Stimulated activated CD4-positive, alpha-beta T cell treated with anti-CD3 and anti-CD28 coated beads, TNF-alpha, amount 100 ng/mL, for 24 hours (primary cell): Measurements from ENCODE around the gene EML5.

Experiments used
- DNase-seq, 3 experiments: peaks; one replicate each; pipeline ENCODE4 v3.0.0-alpha.2; 2020; ENCODE audit warnings: low read depth in 3 of 3

Gene EML5

DNA sequence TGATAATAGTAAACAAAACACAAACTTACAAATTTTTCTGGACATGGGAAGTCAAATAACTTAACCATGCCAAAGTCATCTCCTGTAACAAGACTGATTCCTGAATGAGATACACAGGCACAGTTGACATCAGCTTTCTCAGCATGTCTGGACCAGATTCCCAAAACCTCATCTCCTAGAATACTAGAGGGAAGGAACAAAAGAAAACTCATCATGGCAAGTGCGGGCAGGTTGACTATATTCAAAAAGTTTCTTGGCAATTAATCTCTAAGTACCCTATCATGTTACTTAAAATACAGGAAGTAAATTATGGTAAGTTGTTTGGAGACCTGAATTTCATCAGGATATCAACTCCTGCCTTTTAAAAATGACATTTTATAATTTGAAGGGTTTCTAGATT is 176.1 kb downstream of the EML5 start:
- no peak for DNase-seq

GRCh38 chr14:88614218-88614907 is 178.4 kb downstream of the EML5 start:
- no peak for DNase-seq

DNA sequence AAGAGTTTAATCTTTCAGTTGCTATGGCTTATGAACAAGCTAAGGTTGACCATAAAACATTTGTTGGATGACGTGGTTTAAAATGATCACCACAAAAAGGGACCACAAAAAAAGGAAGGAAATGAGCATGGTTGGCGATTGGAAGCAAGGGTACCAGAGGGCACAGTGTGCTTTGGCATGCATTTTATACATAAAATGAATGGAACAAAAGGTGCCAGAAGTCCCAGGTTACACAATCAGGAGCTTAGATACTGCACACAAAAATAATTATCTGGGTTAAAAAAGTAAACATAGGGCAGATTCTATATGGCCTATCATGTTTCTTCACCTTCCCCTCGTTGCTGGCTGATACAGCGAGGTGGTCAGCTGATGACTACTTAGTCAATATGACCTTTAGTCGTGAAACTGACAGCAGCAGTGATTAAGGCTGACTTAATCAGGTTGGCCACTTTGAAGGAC is 179.2 kb downstream of the EML5 start:
- no peak for DNase-seq

DNA sequence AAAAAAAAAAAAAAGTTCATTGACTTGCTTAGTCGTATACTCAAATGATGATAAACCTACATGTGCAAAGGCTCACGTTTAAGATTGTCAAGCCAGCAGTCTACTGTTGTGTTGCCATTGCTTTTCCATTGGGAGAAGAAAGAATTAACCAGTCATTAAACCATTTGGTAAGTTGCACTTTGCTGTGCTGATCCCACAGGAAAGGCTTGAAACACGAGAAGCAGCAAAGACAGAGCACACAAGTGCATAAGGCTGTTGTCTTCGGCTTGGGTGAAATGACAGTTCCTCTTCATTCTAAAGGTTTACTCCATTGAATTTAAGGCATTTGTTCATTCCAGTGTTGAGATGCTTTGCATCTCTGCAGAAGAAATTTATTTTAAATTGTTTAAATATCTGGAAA is 179.8 kb downstream of the EML5 start:
- no peak for DNase-seq

DNA sequence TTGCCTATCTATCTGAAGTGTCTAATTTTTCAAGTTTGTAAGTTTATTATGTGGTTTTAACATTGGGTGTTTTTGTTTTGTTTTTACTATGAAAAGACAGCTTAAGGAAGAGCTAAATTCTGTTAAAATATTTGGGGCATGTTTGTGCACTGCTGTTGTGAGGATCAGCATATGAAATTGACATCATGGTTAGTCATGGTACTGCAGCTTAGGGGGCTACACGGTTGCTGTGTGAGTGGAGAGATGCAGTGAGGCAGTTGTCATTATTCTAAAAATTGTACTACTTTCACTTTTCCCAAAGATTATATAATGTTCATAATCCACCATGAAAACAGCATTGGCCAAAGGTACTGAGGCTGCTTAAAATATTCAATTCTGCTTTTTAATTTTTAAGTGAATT is 180.9 kb downstream of the EML5 start:
- no peak for DNase-seq

DNA sequence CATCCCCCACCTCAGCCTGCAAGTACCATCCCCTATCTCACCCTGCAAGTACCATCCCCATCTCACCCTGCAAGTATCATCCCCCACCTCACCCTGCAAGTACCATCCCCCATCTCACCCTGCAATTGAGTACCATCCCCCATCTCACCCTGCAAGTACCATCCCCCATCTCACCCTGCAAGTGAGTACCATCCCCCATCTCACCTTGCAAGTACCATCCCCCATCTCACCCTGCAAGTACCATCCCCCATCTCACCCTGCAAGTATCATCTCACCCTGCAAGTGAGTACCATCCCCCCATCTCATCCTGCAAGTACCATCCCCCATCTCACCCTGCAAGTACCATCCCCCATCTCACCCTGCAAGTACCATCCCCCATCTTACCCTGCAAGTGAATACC is 184.9 kb downstream of the EML5 start:
- DNase-seq = no peak

DNA sequence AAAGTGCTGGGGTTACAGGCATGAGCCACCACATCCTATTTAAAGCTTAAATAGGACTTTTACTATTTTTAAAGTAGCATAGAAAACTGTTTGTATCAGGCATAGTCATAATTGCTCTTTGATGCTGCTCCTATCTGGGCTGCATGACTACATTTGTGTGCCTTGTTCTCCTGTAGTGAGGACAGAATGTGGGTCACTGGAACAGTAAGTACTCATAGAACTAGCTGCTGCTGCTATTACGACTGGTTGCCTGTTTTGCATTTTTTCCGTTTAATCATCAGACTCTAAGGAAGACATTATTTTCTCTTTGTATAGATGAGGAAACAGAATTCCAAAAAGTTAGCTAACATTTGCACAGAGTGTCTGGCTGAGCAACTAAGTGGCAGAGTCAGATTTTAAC is 187.2 kb downstream of the EML5 start:
- DNase-seq = no peak

DNA sequence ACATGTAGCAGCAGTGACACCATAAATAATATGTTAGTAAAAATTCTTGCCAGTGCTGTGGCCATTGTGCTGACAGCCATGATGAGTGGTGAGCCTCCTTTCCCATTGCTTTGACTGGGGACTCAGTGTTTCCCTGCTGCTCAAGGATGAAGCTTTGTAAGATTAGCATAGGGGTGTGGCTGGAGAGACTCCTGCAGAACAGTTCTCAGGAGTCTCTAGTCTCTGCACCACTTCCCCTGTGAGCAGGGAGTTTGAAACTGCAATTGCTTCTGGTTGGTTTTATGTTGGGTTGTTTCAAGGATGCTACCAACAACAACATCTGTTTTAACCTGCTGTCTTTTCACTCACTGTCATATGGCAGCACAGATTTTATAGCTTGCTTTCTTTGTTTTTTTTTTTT is 188.5 kb downstream of the EML5 start:
- no peak for DNase-seq

DNA sequence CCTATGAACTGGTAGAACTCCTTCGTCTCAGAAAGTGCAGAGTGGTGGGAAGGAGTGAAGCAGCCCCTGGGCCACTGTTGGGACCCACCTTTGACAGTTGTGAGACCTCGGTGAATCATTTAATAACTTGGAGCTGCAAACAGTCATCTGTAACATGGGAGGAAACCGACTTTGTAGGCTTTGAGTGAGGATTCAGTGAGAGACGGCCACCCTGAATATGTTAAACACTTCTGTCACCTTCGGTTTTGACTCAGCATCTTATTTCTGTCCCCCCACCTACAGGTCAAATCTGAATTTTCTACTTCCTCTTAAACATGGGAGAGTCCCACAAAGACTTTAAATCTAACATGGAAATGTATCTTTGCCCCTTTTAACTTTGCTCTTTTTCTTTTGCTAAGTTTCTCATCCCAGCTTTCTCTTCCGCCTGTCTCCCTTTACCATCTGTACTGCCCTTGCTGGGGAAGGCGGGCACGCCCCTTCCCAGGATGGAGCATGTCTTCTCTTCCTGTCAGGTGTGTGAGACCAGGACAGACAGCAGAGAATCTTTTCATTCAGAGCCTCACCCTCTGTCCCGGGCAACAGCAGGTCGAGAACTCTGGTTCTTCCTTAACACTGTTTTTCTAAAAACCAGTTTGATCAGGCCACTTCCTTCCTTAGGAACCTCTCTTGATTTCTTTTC is 192.9 kb downstream of the EML5 start:
- DNase-seq = peak; percentile 5 to 18 (median 6)

DNA sequence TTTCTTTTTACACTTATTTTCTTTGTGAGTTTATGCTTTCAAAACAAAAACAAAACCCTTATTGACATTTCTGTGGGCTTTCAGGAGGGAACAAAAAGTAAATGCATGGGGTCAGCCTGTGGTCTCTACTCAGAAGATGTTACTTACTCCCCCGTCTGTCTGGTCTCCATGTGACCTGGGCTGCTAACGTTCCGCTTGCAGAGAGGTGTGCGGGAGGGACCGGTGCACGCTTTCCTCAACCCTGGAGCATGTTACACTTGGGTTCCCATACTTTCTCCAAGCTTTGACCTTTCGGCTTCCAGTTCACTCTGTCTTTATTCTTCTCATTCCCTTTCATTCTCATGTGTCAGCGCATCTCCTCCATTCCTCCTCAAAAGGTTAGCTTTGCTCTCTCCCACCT is 193.4 kb downstream of the EML5 start:
- DNase-seq = no peak

DNA sequence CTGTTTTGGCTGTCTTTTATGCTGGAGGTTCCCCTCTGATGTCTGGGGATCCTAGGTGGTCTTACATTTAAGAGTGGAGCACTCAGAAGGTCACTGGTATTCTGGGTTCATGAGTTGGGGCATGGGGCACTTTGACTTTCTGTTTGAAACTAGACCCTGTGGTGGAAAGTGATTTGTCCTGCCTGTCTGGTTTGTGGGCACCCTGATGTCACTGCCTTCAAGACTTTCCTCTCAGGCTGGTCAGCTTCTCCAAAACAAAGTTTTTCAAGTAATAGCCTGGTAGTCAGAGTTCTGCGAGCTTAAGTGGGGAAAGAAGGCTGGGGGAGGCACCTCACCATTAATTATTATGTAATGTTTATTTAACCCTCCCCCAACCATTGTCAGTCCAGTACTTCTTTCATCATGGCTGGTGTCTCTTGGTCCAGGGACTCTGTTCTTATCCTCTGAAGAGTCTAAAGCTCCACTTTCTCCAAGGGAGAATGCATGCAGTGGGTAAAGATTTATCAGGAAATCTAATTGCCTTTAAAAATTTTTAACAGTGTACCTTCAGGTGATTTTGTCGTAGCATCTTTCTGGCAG is 194.6 kb downstream of the EML5 start:
- no peak for DNase-seq

- no peak for DNase-seq
Observed at GRCh38 chr14:88597601-88598000, 195.2 kb downstream of the EML5 start.

GRCh38 chr14:88597038-88597437 is 195.7 kb downstream of the EML5 start:
- no peak for DNase-seq

DNA sequence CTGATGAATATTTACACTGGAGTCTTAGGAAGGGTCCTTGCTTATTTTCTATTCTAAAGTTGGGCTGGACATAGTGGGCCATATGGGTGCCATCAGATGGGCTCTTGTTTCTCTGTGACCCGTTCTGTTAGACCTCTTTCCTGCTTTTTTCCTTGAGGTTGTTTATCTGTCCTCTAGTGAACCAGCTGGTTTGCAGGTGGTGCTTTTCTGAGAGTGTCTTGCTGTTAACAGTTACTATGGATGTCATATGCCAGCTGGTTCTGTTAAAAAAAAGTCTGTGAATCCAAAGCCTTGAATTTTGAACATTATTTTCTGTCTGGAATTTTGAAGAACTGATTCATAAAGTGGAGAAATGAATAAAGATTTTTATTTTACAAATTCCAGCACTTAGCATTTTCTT is 200.7 kb downstream of the EML5 start:
- DNase-seq = no peak

DNA sequence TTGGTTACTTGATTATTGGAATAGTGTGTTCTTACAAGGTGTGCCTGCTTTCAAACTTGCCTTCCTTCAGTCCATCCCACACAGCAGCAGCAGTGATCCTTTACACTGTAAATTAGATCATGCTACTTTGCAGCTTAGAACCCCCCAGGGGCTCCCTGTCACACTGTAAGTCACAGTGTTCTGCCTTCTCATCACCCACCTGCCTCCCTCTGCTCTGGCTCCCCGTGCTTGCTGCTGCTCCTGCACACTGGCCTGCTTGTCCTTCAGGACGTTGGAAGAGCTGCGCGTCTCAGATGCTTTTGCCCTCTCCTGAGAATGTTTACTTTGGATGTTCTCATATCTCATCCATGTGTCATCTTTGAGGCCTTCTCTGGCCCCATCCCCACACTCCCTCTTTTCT is 202.6 kb downstream of the EML5 start:
- no peak for DNase-seq

- no peak for DNase-seq
Observed at GRCh38 chr14:88588081-88588480, 204.7 kb downstream of the EML5 start.

DNA sequence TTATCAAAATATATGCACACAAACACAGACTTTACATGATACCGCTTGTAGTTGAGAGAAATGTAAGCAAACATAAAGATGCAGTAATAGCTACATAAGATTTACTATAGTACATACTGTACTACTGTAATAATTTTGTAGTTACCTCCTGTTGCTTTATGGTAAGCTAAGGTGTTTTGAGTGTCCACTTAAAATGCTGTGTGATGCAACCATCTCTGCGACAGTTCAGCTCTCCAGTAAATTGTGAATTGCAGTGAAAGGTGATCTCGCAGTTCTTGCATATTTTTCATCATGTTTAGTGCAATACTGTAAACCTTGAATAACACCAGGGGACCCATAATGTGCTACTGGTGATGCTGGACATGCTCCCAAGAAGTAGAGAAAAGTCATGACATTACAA is 208.3 kb downstream of the EML5 start:
- DNase-seq = no peak

DNA sequence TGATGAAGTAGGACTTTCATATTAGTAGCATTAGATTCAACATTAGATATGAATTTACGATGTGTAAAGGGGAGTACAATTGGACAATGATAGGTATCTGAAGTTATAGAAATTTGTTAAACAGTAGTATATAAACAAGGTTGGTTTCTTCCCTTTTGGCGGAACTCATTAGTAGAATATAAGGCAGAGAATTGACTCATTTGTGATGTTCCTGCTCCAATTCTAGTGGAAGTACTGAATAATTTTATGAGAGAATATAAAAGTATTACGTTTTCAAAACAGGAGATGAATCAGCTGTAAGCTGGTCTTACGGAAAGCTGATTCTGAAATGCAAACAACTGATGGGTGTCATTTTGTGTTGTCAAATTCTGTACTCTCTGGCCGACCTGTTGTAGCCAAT is 216.5 kb downstream of the EML5 start:
- DNase-seq = no peak

GRCh38 chr14:88572117-88572516 is 220.6 kb downstream of the EML5 start:
- DNase-seq = no peak

GRCh38 chr14:88568196-88568595 is 224.6 kb downstream of the EML5 start:
- no peak for DNase-seq

DNA sequence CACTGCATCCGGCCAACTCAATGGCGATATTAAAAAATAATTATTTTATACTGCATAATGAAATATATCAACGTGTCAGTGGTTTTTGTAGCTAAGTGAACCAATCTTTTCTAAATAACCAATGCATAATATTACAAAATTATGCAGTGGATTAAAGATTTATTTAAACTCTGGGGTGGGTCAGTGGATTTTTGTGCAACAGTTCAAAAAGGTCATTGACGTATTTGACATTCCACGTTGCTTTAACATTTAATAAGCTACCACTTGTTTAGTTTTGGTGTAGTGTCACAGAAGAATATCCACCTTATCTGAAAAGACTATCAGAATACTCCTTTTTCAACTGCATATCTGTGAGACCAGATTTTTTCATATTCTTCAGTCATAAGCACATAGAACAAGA is 227.3 kb downstream of the EML5 start:
- no peak for DNase-seq

DNA sequence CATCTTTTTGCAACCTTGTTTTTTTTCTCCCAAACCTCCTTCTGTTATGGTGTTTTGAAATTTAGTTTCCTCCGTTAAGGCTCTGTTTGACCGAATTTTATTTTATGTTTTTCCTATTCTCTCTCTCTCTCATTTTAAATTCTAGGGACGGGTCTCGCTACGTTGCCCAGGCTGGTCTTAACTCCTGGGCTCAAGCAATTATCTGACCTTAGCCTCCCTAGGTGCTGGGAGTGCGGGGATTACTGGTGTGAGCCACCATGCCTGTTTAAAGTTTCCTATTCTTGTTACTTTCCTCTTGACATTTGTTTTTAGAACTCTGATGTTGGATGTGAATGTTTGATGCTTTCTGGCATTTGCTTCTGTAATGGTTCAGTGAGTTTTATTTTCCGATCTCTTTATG is 228.9 kb downstream of the EML5 start:
- no peak for DNase-seq
